ENCODE measurements around the gene B4GALT5.

The B4GALT5 gene

GRCh38 chr20:49659056-49659455, 54.6 kb downstream of the B4GALT5 start:
- no peak for DNase-seq

- no peak for DNase-seq
Observed at GRCh38 chr20:49658508-49658907, 55.2 kb downstream of the B4GALT5 start.

- no peak for DNase-seq
Observed at GRCh38 chr20:49657118-49657901, 56.4 kb downstream of the B4GALT5 start.

- DNase-seq = peak in 1 of 58 donors; percentile 22
Observed at GRCh38 chr20:49656304-49656703, 57.4 kb downstream of the B4GALT5 start.

GRCh38 chr20:49653925-49654434, 59.7 kb downstream of the B4GALT5 start:
- DNase-seq = no peak

- no peak for DNase-seq
Observed at GRCh38 chr20:49649672-49650071, 64.0 kb downstream of the B4GALT5 start.

GRCh38 chr20:49647550-49647949, 66.1 kb downstream of the B4GALT5 start:
- peak in 1 of 58 donors; percentile 18 for DNase-seq

GRCh38 chr20:49646528-49646927, 67.2 kb downstream of the B4GALT5 start:
- DNase-seq = no peak

- DNase-seq = no peak
Observed at GRCh38 chr20:49646126-49646525, 67.6 kb downstream of the B4GALT5 start.

- no peak for DNase-seq
Observed at GRCh38 chr20:49644980-49645565, 68.6 kb downstream of the B4GALT5 start.

GRCh38 chr20:49642816-49643215, 70.9 kb downstream of the B4GALT5 start:
- DNase-seq = no peak

- peak in 5 of 58 donors; percentile 8 to 22 (median 16) for DNase-seq
Observed at GRCh38 chr20:49641683-49642656, 71.7 kb downstream of the B4GALT5 start.

GRCh38 chr20:49637046-49637637, 76.5 kb downstream of the B4GALT5 start:
- DNase-seq = no peak

GRCh38 chr20:49636447-49636846, 77.2 kb downstream of the B4GALT5 start:
- peak in 2 of 58 donors; percentile 6 to 11 for DNase-seq

- DNase-seq = no peak
Observed at GRCh38 chr20:49635866-49636265, 77.8 kb downstream of the B4GALT5 start.

- peak in 31 of 58 donors; percentile 9 to 51 (median 24) for DNase-seq
Observed at GRCh38 chr20:49635166-49635565, 78.5 kb downstream of the B4GALT5 start.

- DNase-seq = no peak
Observed at GRCh38 chr20:49634116-49634515, 79.6 kb downstream of the B4GALT5 start.

GRCh38 chr20:49633643-49634042, 80.0 kb downstream of the B4GALT5 start:
- DNase-seq = peak in 2 of 58 donors; percentile 27

- no peak for DNase-seq
Observed at GRCh38 chr20:49633023-49633422, 80.7 kb downstream of the B4GALT5 start.

- DNase-seq = no peak
Observed at GRCh38 chr20:49631856-49632418, 81.7 kb downstream of the B4GALT5 start.

Measured in anterior cingulate cortex (tissue), 58 donors.